ENCODE results near the gene MAP7D1. TPM values are rescaled to one million over a fixed set of nuclear protein-coding genes. Genes with fewer than 3 reads are reported as not detected.

MAP7D1 gene
- total RNA-seq, 1 experiment from 2014 or later, result 173 TPM

GRCh38 chr1:36134505-36135329, 21.2 kb upstream of the MAP7D1 start:
- no peaks in the 10 kb centered on the region; the same call in 1 of the 2 replicates for H4K20me1 ChIP-seq (ENCODE audit: insufficient read depth)
- H3K27me3 ChIP-seq (ENCODE audit: insufficient read depth, low read depth), result no peaks in the 10 kb centered on the region
- CTCF ChIA-PET, result interaction anchor here (0.6 to 1.8 kb wide), 12 partner anchors 11 to 151 kb away, joined by 3 to 16 read pairs (median 4); partner anchors contain the start of gene TRAPPC3
- no peaks in the 10 kb centered on the region for H3K79me2 ChIP-seq (ENCODE audit: low read depth)
- intact Hi-C loops (cut with micrococcal nuclease; ENCODE audit: unreplicated experiment), result loop anchor here (1.0 kb wide), 1 partner anchor 34 kb away; no protein-coding TSS in a partner anchor
- peak; percentile 55 to 61 for DNase-seq
- no peak for TF ChIP-seq EZH2 (IDR thresholded peaks at IDR 0.05; ENCODE audit: low read depth)
- peak; percentile 78 for TF ChIP-seq CTCF (conservative IDR thresholded peaks at IDR 0.05)
- H3K27ac ChIP-seq, result peak overlapping the region; percentile 38; the same call in 1 of the 2 replicates
- POLR2A ChIA-PET (ENCODE audit: unreplicated experiment), result no interaction called here
- no peaks in the 10 kb centered on the region for H3K9me3 ChIP-seq (ENCODE audit: insufficient read depth, low read depth)
- H3K36me3 ChIP-seq (ENCODE audit: low read depth), result peaks cover 14% of the 10 kb centered on the region
- no peak overlapping the region for H3K4me3 ChIP-seq
- H3K4me1 ChIP-seq (replicated peaks; ENCODE audit: insufficient read depth), result 0 out of 2 replicates have a peak, but pooled peaks cover 5% of the 10 kb centered on the region
- H2AFZ ChIP-seq, result no peak overlapping the region
- BruUV-seq (replicated peaks), result TSS peak; percentile 4
- H3F3A ChIP-seq (ENCODE audit: insufficient read depth, low read depth), result peaks cover 11% of the 10 kb centered on the region; the same call in 1 of the 2 replicates
- no peaks in the 10 kb centered on the region for H3K9me2 ChIP-seq (ENCODE audit: insufficient read depth)
- no peak overlapping the region for H3K4me2 ChIP-seq

GRCh38 chr1:36135330-36135667, 20.7 kb upstream of the MAP7D1 start:
- peaks cover 18% of the 10 kb centered on the region for H3K36me3 ChIP-seq (ENCODE audit: low read depth)
- no peaks in the 10 kb centered on the region for H3K27me3 ChIP-seq (ENCODE audit: insufficient read depth, low read depth)
- CTCF ChIA-PET, result interaction anchor here (0.6 to 1.8 kb wide), 9 partner anchors 14 to 150 kb away, joined by 3 to 12 read pairs (median 4); partner anchors contain the start of gene TRAPPC3
- no TSS peak for BruUV-seq (replicated peaks)
- POLR2A ChIA-PET (ENCODE audit: unreplicated experiment), result no interaction called here
- H3F3A ChIP-seq (ENCODE audit: insufficient read depth, low read depth), result peaks cover 15% of the 10 kb centered on the region; the same call in 1 of the 2 replicates
- H3K9me3 ChIP-seq (ENCODE audit: insufficient read depth, low read depth), result no peaks in the 10 kb centered on the region
- H4K20me1 ChIP-seq (ENCODE audit: insufficient read depth), result peaks cover 5% of the 10 kb centered on the region; the same call in 1 of the 2 replicates
- H3K4me3 ChIP-seq, result no peak overlapping the region
- no peak overlapping the region for H3K4me2 ChIP-seq
- TF ChIP-seq CTCF (conservative IDR thresholded peaks at IDR 0.05) (no peak), EZH2 (IDR thresholded peaks at IDR 0.05; ENCODE audit: low read depth) (no peak)
- H3K4me1 ChIP-seq (replicated peaks; ENCODE audit: insufficient read depth), result 0 out of 2 replicates have a peak, but pooled peaks cover 5% of the 10 kb centered on the region
- no peak for DNase-seq
- peak overlapping the region; percentile 38; the same call in 1 of the 2 replicates for H3K27ac ChIP-seq
- no peak overlapping the region for H2AFZ ChIP-seq
- intact Hi-C loops (cut with micrococcal nuclease; ENCODE audit: unreplicated experiment), result no loop called here
- no peaks in the 10 kb centered on the region for H3K79me2 ChIP-seq (ENCODE audit: low read depth)
- no peaks in the 10 kb centered on the region for H3K9me2 ChIP-seq (ENCODE audit: insufficient read depth)

GRCh38 chr1:36135796-36136195, 20.2 kb upstream of the MAP7D1 start:
- DNase-seq, result no peak
- Histone ChIP-seq H3K79me2 (ENCODE audit: low read depth) (no peaks in the 10 kb centered on the region), H3K4me2 (no peak overlapping the region), H3K4me1 (replicated peaks; ENCODE audit: insufficient read depth) (0 out of 2 replicates have a peak, but pooled peaks cover 5% of the 10 kb centered on the region), H3K9me2 (ENCODE audit: insufficient read depth) (no peaks in the 10 kb centered on the region), H3K27me3 (ENCODE audit: insufficient read depth, low read depth) (no peaks in the 10 kb centered on the region), H3K27ac (peak overlapping the region; percentile 38; the same call in 1 of the 2 replicates), H3F3A (ENCODE audit: insufficient read depth, low read depth) (peaks cover 15% of the 10 kb centered on the region; the same call in 1 of the 2 replicates), H2AFZ (no peak overlapping the region), H3K36me3 (ENCODE audit: low read depth) (peaks cover 18% of the 10 kb centered on the region), H4K20me1 (ENCODE audit: insufficient read depth) (peaks cover 9% of the 10 kb centered on the region; the same call in 1 of the 2 replicates), H3K4me3 (no peak overlapping the region), H3K9me3 (ENCODE audit: insufficient read depth, low read depth) (no peaks in the 10 kb centered on the region)
- POLR2A ChIA-PET (ENCODE audit: unreplicated experiment), result no interaction called here
- no peak for TF ChIP-seq EZH2 (IDR thresholded peaks at IDR 0.05; ENCODE audit: low read depth)
- TF ChIP-seq CTCF (conservative IDR thresholded peaks at IDR 0.05), result no peak
- no TSS peak for BruUV-seq (replicated peaks)
- CTCF ChIA-PET, result interaction anchor here (1.8 kb wide), 1 partner anchor 36 kb away, joined by 12 read pairs; no protein-coding TSS in a partner anchor
- intact Hi-C loops (cut with micrococcal nuclease; ENCODE audit: unreplicated experiment), result no loop called here

All from PC-9 (cell line).